Muscle layer of colon (tissue), 2 donors: ENCODE measurements around the gene WRAP53.

ENCODE experiments used
- H3K27ac ChIP-seq: one replicate; pipeline ENCODE4 v1.7.0; 2013; ENCODE audit warnings: low read depth, mild to moderate bottlenecking, low read length, moderate library complexity
- H3K27me3 ChIP-seq, 2 donors: one replicate each; pipeline ENCODE4 v1.7.0; 2013; ENCODE audit warnings: low read length in 2 of 2, mild to moderate bottlenecking in 2 of 2; ENCODE audit not compliant: insufficient read depth in 2 of 2, control insufficient read depth in 1 of 2
- H3K36me3 ChIP-seq: one replicate; pipeline ENCODE4 v1.7.0; 2013; ENCODE audit warnings: mild to moderate bottlenecking, low read length; ENCODE audit not compliant: insufficient read depth
- H3K4me1 ChIP-seq: one replicate; pipeline ENCODE4 v1.7.0; 2013; ENCODE audit warnings: mild to moderate bottlenecking, low read length; ENCODE audit not compliant: insufficient read depth
- H3K4me3 ChIP-seq, 2 donors: one replicate each; pipeline ENCODE4 v1.7.0; 2013; ENCODE audit warnings: low read length in 2 of 2, low read depth in 1 of 2, mild to moderate bottlenecking in 1 of 2, moderate library complexity in 1 of 2
- H3K9ac ChIP-seq: one replicate; pipeline ENCODE4 v1.7.0; 2013; ENCODE audit warnings: low read length
- H3K9me3 ChIP-seq: one replicate; pipeline ENCODE4 v1.7.0; 2013; ENCODE audit warnings: mild to moderate bottlenecking, low read length
- donor health status: abdominal sarcoma.
- donor health status: Adenocarcinoma of cecum.

WRAP53 gene

GRCh38 chr17:7737601-7738000, 49.3 kb downstream of the WRAP53 start:
- Histone ChIP-seq H3K9me3 (no peaks in the 10 kb centered on the region), H3K4me3 (no peak overlapping the region), H3K4me1 (no peaks in the 10 kb centered on the region), H3K36me3 (no peaks in the 10 kb centered on the region), H3K27ac (no peak overlapping the region), H3K9ac (no peak overlapping the region), H3K27me3 (peaks cover 0 to 8% of the 10 kb centered on the region in 2 donors)

GRCh38 chr17:7739746-7740145, 51.5 kb downstream of the WRAP53 start:
- Histone ChIP-seq H3K36me3 (no peaks in the 10 kb centered on the region), H3K27ac (no peak overlapping the region), H3K9me3 (no peaks in the 10 kb centered on the region), H3K27me3 (peaks cover 0 to 8% of the 10 kb centered on the region in 2 donors), H3K9ac (no peak overlapping the region), H3K4me1 (no peaks in the 10 kb centered on the region), H3K4me3 (no peak overlapping the region)

GRCh38 chr17:7740481-7741001, 52.3 kb downstream of the WRAP53 start:
- Histone ChIP-seq H3K9ac (no peak overlapping the region), H3K9me3 (no peaks in the 10 kb centered on the region), H3K4me1 (no peaks in the 10 kb centered on the region), H3K27me3 (peaks cover 0 to 8% of the 10 kb centered on the region in 2 donors), H3K4me3 (no peak overlapping the region), H3K27ac (no peak overlapping the region), H3K36me3 (no peaks in the 10 kb centered on the region)

- Histone ChIP-seq H3K9ac (no peak overlapping the region), H3K4me1 (no peaks in the 10 kb centered on the region), H3K9me3 (no peaks in the 10 kb centered on the region), H3K36me3 (no peaks in the 10 kb centered on the region), H3K27ac (no peak overlapping the region), H3K4me3 (no peak overlapping the region), H3K27me3 (peaks cover 0 to 8% of the 10 kb centered on the region in 2 donors)
Observed at GRCh38 chr17:7742729-7743128, 54.5 kb downstream of the WRAP53 start.

- H3K27me3 ChIP-seq, result peaks cover 0 to 6% of the 10 kb centered on the region in 2 donors
- H3K4me3 ChIP-seq, result no peak overlapping the region
- H3K9me3 ChIP-seq, result no peaks in the 10 kb centered on the region
- H3K4me1 ChIP-seq, result no peaks in the 10 kb centered on the region
- no peak overlapping the region for H3K9ac ChIP-seq
- no peak overlapping the region for H3K27ac ChIP-seq
- H3K36me3 ChIP-seq, result no peaks in the 10 kb centered on the region
Observed at GRCh38 chr17:7744416-7744815, 56.1 kb downstream of the WRAP53 start.

- Histone ChIP-seq H3K9me3 (no peaks in the 10 kb centered on the region), H3K4me3 (no peak overlapping the region), H3K4me1 (no peaks in the 10 kb centered on the region), H3K27me3 (no peaks in the 10 kb centered on the region), H3K27ac (no peak overlapping the region), H3K36me3 (no peaks in the 10 kb centered on the region), H3K9ac (no peak overlapping the region)
Observed at GRCh38 chr17:7745748-7746470, 57.6 kb downstream of the WRAP53 start.

- Histone ChIP-seq H3K9me3 (no peaks in the 10 kb centered on the region), H3K36me3 (no peaks in the 10 kb centered on the region), H3K27me3 (no peaks in the 10 kb centered on the region), H3K9ac (no peak overlapping the region), H3K4me3 (no peak overlapping the region), H3K27ac (no peak overlapping the region), H3K4me1 (no peaks in the 10 kb centered on the region)
Observed at GRCh38 chr17:7747635-7748071, 59.4 kb downstream of the WRAP53 start.

- H3K9me3 ChIP-seq, result no peaks in the 10 kb centered on the region
- H3K4me3 ChIP-seq, result no peak overlapping the region
- no peak overlapping the region for H3K27ac ChIP-seq
- no peaks in the 10 kb centered on the region for H3K4me1 ChIP-seq
- H3K9ac ChIP-seq, result no peak overlapping the region
- H3K27me3 ChIP-seq, result no peaks in the 10 kb centered on the region
- H3K36me3 ChIP-seq, result no peaks in the 10 kb centered on the region
Observed at GRCh38 chr17:7748076-7748775, 59.9 kb downstream of the WRAP53 start.

- no peaks in the 10 kb centered on the region for H3K9me3 ChIP-seq
- H3K27ac ChIP-seq, result no peak overlapping the region
Observed at GRCh38 chr17:7750321-7750821, 62.1 kb downstream of the WRAP53 start.

More at GRCh38 chr17:7750321-7750821, 62.1 kb downstream of the WRAP53 start:
- H3K36me3 ChIP-seq, result no peaks in the 10 kb centered on the region
- H3K27me3 ChIP-seq, result no peaks in the 10 kb centered on the region
- no peak overlapping the region for H3K9ac ChIP-seq
- H3K4me3 ChIP-seq, result no peak overlapping the region
- no peaks in the 10 kb centered on the region for H3K4me1 ChIP-seq
